GM18951 (cell line): ENCODE results near the gene PACSIN1.

Source experiments
- POLR2A ChIP-seq: IDR thresholded peaks from 4 replicates; pipeline ENCODE4 v1.6.1; 2011; ENCODE audit warnings: mild to moderate bottlenecking; ENCODE audit not compliant: insufficient read length, insufficient read depth; ENCODE audit errors: extremely low read depth
- in situ Hi-C: fragments of 300-500 bp; cut with MboI; formaldehyde crosslinking; loops from one replicate; pipeline ENCODE4 v1.12.0; 2022; ENCODE audit warnings: low sequenced_read_pairs, mixed read lengths, inconsistent platforms; ENCODE audit not compliant: unreplicated experiment

PACSIN1 gene

GRCh38 chr6:34549804-34550202 is 83.9 kb downstream of the PACSIN1 start:
- TF ChIP-seq POLR2A, result no peak
- in situ Hi-C loops, result no loop called here

- in situ Hi-C loops, result no loop called here
- TF ChIP-seq POLR2A, result no peak
These were observed 85.8 kb downstream of the PACSIN1 start for GRCh38 chr6:34551720-34552119.

GRCh38 chr6:34552620-34553019 is 86.7 kb downstream of the PACSIN1 start:
- no peak for TF ChIP-seq POLR2A
- in situ Hi-C loops, result no loop called here

GRCh38 chr6:34553146-34553545 is 87.3 kb downstream of the PACSIN1 start:
- TF ChIP-seq POLR2A, result no peak
- in situ Hi-C loops, result no loop called here

- in situ Hi-C loops, result no loop called here
- TF ChIP-seq POLR2A, result no peak
These were observed 87.9 kb downstream of the PACSIN1 start for GRCh38 chr6:34553750-34554149.

GRCh38 chr6:34554291-34555006 is 88.6 kb downstream of the PACSIN1 start:
- TF ChIP-seq POLR2A, result no peak
- in situ Hi-C loops, result no loop called here

GRCh38 chr6:34555007-34555322 is 89.1 kb downstream of the PACSIN1 start:
- in situ Hi-C loops, result no loop called here
- TF ChIP-seq POLR2A, result no peak

- TF ChIP-seq POLR2A, result no peak
- in situ Hi-C loops, result no loop called here
These were observed 89.5 kb downstream of the PACSIN1 start for GRCh38 chr6:34555328-34555727.

GRCh38 chr6:34556031-34556471 is 90.2 kb downstream of the PACSIN1 start, which contains the start of gene SPDEF:
TSS of gene SPDEF (minus strand) at chr6:34556329. CDS start at chr6:34544455, 11,874 bp downstream.
- in situ Hi-C loops, result no loop called here
- no peak for TF ChIP-seq POLR2A

GRCh38 chr6:34556493-34556892 is 90.6 kb downstream of the PACSIN1 start:
- in situ Hi-C loops, result no loop called here
- no peak for TF ChIP-seq POLR2A

GRCh38 chr6:34557228-34557627 is 91.4 kb downstream of the PACSIN1 start:
- no peak for TF ChIP-seq POLR2A
- in situ Hi-C loops, result no loop called here

GRCh38 chr6:34558172-34558714 is 92.4 kb downstream of the PACSIN1 start:
- in situ Hi-C loops, result no loop called here
- TF ChIP-seq POLR2A, result no peak

- in situ Hi-C loops, result no loop called here
- no peak for TF ChIP-seq POLR2A
These were observed 93.9 kb downstream of the PACSIN1 start for GRCh38 chr6:34559651-34560365.
